Inflammatory macrophage treated with lipopolysaccharide for 1 hour (primary cell): ENCODE results near the gene PDSS2.

Experiments
- DNase-seq, 2 donors: peaks; one replicate each; pipeline ENCODE4 v3.0.0-alpha.2; 2020 to 2022

Gene PDSS2

DNA sequence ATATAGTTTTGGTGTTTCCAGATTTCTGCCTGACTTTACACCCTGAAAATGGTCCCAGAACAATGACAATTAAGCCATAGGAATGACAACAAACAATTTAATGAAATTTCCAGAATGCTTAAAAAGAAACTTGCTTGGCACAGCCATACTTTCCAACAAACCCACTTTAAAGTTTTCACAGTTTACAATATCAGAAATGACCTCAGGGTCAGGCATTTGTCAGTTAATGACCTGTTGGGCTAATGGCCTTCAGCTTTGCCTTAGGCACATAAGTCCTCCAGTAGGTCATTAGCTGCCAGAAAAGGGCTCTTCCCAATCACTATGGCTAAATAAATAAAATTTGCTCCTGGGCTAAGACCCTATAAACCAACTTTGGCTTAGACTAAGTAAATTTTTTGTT lies 199.4 kb downstream of the PDSS2 start:
- DNase-seq, result no peak

DNA sequence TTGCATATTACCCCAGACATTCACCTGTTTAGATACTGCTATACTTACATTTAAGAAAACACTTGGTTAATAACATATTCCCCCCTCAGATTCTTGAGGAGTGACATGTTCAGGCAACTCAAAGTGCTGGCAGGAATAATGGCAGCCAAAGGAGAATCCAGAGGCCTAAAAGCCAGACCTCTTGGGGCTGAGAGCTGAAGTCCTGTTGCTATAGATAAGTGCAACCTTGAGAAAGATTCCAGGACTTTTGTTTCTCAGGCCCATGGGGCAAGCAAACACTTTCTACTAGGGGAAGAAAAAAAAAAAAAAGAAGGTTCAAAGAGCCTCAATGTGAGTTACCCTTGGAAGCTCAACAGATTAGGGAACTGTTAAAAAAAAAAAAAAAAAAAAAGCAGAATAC lies 211.2 kb downstream of the PDSS2 start:
- DNase-seq, result no peak

DNA sequence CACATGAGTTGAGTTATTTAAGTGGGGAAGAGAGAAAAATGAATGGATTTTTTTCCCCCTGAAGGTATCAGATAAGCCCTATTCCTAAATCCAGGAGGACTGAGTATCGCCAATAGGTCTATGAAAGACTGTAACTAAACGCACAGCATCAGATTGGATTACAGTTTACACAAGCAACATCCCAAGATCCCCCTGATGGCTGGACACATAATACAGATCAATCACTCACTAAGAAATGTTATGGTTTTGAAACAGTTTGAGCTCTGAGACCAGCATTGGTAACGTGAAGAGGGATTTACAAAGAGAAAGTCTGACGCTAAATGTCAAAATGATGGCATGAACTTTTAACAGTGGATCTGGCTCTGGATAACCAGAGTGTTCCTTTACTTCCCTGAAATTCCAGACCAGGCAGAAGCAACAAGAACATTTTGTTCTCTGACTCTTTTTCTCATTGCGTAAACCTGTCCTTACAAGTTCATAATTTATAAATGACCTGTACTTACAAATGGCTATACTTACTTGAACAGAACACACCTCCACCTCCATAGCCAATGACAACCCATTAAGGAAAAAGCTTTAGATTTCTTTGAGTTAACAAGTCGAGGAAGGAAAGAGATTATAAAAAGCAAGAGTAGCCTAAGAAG lies 212.3 kb downstream of the PDSS2 start:
- no peak for DNase-seq

GRCh38 chr6:107246249-107246971 lies 213.0 kb downstream of the PDSS2 start:
- no peak for DNase-seq

GRCh38 chr6:107244742-107245480 lies 214.5 kb downstream of the PDSS2 start:
- DNase-seq, result no peak

DNA sequence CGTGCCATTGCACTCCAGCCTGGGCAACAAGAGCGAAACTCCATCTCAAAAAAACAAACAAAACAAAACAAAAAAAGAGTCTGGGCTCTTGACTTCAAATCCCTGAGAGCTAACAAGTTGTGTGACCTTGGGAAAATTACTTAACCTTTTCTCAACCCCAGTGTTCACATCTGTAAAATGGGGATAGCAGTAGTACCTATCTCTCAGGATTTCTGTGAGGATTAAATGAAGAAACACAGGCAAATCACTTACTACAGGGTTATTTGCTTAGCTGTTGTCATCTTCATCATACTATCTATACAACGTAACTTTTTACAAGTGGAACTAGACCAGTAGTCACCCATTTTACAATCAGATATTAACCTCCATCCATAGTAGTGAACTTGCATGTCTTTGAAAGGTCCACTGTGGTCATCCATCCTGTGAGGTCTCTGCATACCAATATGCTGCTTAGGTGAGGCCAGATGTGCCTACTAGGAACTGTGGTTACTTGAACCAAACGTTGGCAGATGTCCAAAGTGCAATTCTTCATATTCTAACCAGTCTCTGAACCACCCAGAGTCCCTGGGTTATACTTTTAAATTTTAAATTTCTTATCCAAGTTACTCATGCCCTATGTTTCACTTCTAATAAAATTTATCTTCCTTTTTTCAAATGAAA lies 215.2 kb downstream of the PDSS2 start:
- no peak for DNase-seq

GRCh38 chr6:107243471-107243870 lies 215.9 kb downstream of the PDSS2 start:
- no peak for DNase-seq

DNA sequence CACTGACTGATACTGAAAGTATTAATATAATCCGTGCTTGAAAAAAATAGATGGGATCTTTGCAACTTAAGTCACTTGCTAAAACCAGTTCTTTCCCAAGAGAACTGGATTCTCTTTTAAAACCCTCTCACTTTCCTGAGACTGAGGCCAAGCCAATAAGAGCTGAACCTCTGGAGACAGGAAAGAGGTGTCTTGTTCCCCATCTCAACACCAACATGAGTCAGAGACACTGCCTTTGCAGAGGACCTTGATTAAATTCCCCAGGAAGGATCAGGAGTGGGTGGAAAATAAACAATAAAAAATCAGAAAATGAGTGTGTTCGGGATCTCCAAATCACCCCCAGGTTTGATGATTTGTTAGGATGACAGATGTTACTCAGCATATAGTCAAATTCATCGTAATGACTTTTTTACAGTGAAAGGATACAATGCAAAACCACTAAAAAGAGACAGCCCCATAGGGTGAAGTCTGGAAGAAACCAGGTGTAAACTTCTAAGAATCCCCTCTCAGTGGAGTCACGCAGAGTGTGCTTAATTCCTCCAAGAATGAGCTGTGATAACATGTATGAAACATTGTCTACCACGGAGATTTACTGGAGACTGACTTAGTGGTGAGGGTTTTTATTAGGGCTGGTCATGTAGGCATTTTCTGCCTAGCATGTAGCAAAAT lies 221.2 kb downstream of the PDSS2 start:
- no peak for DNase-seq

- DNase-seq, result peak; percentile 3 to 45
These were observed 223.9 kb downstream of the PDSS2 start for GRCh38 chr6:107235511-107235910.

DNA sequence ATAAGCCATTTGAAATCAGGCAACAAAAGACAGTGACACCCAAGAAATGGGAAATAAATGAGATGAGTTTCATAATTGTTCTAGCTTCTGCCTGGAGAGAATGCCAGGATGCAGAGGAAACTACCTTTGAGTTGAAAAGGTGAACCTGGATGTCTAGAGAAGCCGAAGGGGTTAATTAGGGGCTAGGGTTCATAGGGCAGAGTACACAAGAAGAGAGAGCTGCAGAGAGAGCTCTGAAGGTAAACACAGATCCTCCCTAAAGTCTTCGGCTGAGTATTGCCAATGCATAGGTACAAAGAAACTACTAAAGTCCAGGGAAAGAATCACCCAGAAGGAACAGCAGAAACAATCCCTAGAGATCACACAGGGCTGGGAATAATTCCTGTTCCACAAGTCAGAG lies 224.4 kb downstream of the PDSS2 start:
- DNase-seq, result no peak

DNA sequence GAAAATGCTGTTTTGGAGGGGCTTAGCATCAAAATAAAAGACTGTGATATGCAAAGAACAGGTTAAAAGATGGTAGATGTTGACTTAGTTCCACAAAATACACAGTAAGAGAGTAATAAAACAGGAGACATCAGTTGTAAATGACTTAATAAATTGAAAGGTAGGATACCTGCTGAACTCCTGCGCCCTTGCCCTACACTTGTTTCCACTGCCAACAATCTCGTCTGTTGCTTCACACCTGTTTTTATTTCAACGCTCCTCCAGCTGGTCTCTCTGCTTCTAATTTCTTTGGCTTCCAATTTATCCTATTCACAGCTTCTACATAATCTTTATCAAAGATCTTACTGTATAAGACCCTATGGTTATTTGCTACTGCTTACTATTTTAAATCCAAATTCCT lies 228.1 kb downstream of the PDSS2 start:
- no peak for DNase-seq

- no peak for DNase-seq
These were observed 228.9 kb downstream of the PDSS2 start for GRCh38 chr6:107230448-107230847.

GRCh38 chr6:107230024-107230423 lies 229.3 kb downstream of the PDSS2 start:
- DNase-seq, result no peak

DNA sequence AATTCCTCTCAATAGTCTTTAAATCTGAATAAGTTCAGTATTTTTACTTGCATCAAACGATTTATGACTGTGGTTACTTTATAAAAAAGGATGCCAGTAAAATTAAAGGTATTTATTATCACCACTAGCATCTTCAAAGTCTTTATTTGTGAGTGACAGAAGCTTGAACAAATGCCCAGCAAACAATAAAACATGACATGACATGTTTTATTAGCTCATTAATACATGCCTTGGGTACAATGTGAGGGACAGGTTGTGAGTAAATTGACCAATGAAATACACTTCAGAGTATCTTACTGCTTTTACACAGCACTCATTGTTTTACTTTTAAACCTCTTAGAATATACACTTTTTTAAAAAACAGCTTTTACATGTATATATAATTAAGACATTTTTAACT lies 230.6 kb downstream of the PDSS2 start:
- DNase-seq, result no peak

DNA sequence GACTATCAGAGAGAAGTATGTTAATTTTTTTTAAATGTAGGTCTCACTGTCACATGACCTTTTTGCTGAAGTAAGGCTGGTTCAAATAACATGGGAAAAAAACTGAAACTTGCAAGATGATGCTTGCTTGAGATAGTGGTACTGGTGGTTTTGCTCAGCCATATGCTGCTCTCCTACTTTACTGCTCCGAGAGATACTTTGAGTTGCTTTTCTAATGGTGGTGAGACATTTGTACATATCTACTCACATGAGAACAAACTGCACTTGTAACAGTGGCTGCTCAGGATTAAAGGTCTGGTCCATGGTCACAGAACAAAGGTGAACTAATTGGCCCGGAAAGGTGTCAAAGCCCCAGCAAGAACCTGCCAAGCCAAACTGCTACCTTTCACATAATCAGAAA lies 237.8 kb downstream of the PDSS2 start:
- no peak for DNase-seq

DNA sequence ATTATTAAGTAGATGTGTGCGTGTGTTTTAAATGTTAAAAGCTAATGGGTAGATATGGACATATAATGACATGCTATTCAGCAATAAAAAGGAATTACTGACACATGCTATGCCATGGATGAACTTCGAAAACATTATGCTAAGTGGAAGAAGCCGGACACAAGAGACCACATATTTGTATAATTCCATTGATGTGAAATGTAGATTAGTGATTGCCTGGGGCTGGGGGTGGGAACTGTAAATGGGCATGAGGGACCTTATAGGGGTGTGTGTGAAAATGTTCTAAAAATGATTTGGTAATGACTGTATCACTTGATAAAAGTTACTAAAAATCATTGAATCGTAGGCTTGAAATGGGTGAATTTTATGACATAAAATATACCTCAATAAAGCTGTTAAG lies 239.5 kb downstream of the PDSS2 start:
- no peak for DNase-seq

DNA sequence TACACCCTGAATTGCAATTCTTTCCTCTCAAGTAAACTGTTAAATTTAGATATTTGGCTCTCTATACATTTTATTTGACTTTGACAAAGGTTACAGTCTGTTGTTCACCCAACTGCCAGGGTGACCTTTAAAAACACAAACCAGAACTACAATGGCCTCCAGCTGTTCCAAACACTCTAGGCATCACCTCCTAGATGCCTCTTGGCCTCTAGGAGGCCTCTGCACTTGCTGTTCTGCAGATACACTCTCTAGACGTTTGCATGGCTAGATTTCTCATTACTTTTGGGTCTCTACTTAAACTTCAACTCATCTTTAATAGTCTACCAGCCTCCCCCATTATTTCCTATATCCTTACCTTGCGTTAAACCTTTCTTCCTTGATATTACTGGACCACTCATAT lies 241.2 kb downstream of the PDSS2 start:
- no peak for DNase-seq

DNA sequence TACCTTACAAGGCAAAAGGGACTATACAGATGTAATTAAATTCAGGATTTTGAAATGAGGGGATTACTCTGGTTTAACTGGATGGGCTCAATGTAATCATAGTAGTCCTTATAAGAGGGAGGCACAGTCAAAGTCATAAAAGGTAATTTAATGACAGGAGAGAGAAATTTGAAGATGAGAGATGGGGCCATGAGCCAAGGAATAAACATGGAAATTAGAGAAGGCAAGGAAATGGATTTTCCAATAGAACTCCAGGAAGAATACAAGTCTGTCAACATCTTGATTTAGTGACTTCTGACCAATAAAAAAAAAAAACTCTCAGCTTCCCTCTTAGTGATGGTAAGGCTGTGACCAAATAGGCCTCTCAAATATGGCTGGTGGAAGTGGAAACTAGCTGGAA lies 242.1 kb downstream of the PDSS2 start:
- DNase-seq, result no peak

DNA sequence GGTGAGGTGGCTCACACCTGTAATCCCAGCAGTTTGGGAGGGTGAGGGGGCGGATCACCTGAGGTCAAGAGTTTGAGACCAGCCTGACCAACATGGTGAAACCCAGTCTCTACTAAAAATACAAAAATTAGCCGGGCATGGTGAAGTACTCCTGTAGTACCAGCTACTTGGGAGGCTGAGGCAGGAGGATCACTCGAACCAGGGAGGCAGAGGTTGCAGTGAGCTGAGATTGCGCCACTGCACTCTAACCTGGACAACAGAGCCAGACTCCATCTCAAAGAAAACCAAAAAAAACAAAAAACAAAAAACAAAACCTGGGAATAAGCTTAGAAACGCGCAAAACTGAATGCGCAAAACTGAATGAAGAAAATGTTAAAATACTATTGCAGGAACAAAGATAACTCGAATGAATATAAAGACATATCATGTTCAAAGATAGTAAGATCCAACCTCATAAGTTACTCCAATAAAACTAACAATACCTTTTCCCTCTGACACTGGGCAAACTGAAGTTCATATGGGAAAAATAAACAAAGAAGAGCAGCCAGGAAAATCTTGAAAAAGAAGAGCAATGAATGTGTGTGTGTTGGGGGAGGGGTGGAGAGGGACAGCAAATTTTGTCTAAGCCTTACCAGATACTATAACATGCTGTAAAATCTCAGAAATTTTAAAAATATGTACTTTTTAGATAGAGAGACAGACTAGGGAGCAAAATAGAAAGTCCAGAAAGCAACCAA lies 243.0 kb downstream of the PDSS2 start:
- DNase-seq, result no peak

DNA sequence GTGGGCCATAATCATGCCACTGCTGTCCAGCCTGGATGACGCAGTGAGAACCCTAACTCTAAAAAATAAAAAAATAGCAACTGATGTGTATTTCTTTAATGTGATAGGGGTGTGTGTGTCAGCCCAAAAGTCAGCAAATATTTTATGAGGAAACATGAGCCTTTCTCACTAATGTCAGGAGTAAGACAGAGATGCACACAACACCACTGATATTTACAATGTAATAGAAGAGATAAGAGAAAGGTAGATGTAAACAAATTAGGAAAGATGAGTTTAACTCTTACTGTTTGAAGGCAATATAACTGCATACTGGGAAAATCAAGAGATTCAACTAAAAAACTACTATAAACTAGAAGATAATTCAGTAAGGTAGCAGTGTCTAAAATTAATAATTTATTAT lies 244.0 kb downstream of the PDSS2 start:
- no peak for DNase-seq

DNA sequence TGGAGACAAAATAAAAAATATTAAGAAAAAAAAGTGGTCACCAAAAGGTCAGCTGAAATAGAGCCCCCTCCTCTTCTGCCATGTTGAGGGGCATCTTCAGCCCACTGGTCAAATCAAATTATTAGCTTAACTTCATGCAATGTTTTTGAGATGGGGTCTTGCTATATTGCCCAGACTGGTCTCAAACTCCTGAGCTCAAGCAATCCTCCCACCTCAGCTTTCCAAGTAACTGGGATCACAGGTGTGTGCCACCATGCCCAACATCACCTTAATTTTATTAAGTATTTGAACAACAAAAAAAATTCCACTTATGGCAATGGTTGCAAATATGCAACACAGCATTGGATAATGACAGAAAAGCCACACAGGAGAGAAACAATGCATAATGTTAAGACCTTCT lies 244.7 kb downstream of the PDSS2 start:
- no peak for DNase-seq
